Erythroblast (primary cell): ENCODE measurements around the gene IL1R1.

ENCODE experiments used
- GATA1 ChIP-seq: IDR thresholded peaks from 2 replicates; pipeline ENCODE4 v1.6.1; 2011; ENCODE audit warnings: low read depth, mild to moderate bottlenecking, control low read depth, low read length, moderate library complexity
- POLR2A ChIP-seq: IDR thresholded peaks from 2 replicates; pipeline ENCODE4 v1.6.1; 2011; ENCODE audit warnings: mild to moderate bottlenecking, low read length

- TF ChIP-seq POLR2A (no peak), GATA1 (no peak)
Observed at GRCh38 chr2:102093662-102094061, 48.9 kb upstream of the IL1R1 start.
